GM18505 (cell line): ENCODE measurements around the gene FBXW11.
"Not testable (repeated sequence)": the region's sequence is repeated elsewhere in the genome, so short reads cannot be mapped to it uniquely, and the experiment has no call there.

Experiments
- ATAC-seq: cut with Tn5 transposase; IDR thresholded peaks from one replicate; pipeline ENCODE4 v1.9.1; 2021; ENCODE audit not compliant: unreplicated experiment
- POLR2A ChIP-seq: IDR thresholded peaks from 4 replicates; pipeline ENCODE4 v1.6.1; 2011; ENCODE audit warnings: borderline replicate concordance; ENCODE audit not compliant: insufficient read depth, insufficient read length; ENCODE audit errors: extremely low read depth

Gene FBXW11

GRCh38 chr5:171946000-171946781, 60.2 kb downstream of the FBXW11 start:
- no peak for TF ChIP-seq POLR2A
- ATAC-seq: no peak

GRCh38 chr5:171945476-171945875, 61.0 kb downstream of the FBXW11 start:
- no peak for TF ChIP-seq POLR2A

GRCh38 chr5:171945066-171945465, 61.4 kb downstream of the FBXW11 start:
- ATAC-seq: no peak
- no peak for TF ChIP-seq POLR2A

More at GRCh38 chr5:171945476-171945875, 61.0 kb downstream of the FBXW11 start:
- ATAC-seq: no peak

GRCh38 chr5:171942112-171942516, 64.3 kb downstream of the FBXW11 start:
- ATAC-seq: not testable (repeated sequence)

- ATAC-seq: not testable (repeated sequence)
These were observed 64.8 kb downstream of the FBXW11 start for GRCh38 chr5:171941675-171942074.

GRCh38 chr5:171941275-171941674, 65.2 kb downstream of the FBXW11 start:
- ATAC-seq: not testable (repeated sequence)

- TF ChIP-seq POLR2A: no peak
- ATAC-seq: no peak
These were observed 66.5 kb downstream of the FBXW11 start for GRCh38 chr5:171939951-171940350.

GRCh38 chr5:171938358-171938757, 68.1 kb downstream of the FBXW11 start:
- TF ChIP-seq POLR2A: no peak
- ATAC-seq: no peak

- TF ChIP-seq POLR2A: no peak
- no peak for ATAC-seq
These were observed 69.1 kb downstream of the FBXW11 start for GRCh38 chr5:171937351-171937750.

- no peak for ATAC-seq
- TF ChIP-seq POLR2A: no peak
These were observed 71.9 kb downstream of the FBXW11 start for GRCh38 chr5:171934586-171934985.

- ATAC-seq: no peak
- TF ChIP-seq POLR2A: no peak
These were observed 75.3 kb downstream of the FBXW11 start for GRCh38 chr5:171931163-171931562.

GRCh38 chr5:171927345-171927941, 79.0 kb downstream of the FBXW11 start:
- ATAC-seq: no peak
- TF ChIP-seq POLR2A: no peak

- ATAC-seq: no peak
- no peak for TF ChIP-seq POLR2A
These were observed 80.1 kb downstream of the FBXW11 start for GRCh38 chr5:171926311-171926710.

GRCh38 chr5:171924493-171925122, 81.8 kb downstream of the FBXW11 start:
- TF ChIP-seq POLR2A: no peak

More at GRCh38 chr5:171924493-171925122, 81.8 kb downstream of the FBXW11 start:
- no peak for ATAC-seq
